Non-pigmented ciliary epithelial cell (primary cell): Measurements from ENCODE around the gene SGF29.
"Not testable (repeated sequence)": the region's sequence is repeated elsewhere in the genome, so short reads cannot be mapped to it uniquely, and the experiment has no call there.

Experiments
- DNase-seq: peaks from one replicate; pipeline ENCODE4 v3.0.0-alpha.2; 2010; ENCODE audit warnings: low read depth

SGF29 gene

GRCh38 chr16:28566233-28566925 is 12.7 kb downstream of the SGF29 start:
- DNase-seq: not testable (repeated sequence)

- no peak for DNase-seq
Observed at GRCh38 chr16:28567292-28567691, 13.6 kb downstream of the SGF29 start.

GRCh38 chr16:28569021-28569420 is 15.3 kb downstream of the SGF29 start:
- DNase-seq: no peak

GRCh38 chr16:28569968-28570752 is 16.4 kb downstream of the SGF29 start:
- DNase-seq: no peak

- DNase-seq: no peak
Observed at GRCh38 chr16:28572696-28573510, 19.2 kb downstream of the SGF29 start.

- no peak for DNase-seq
Observed at GRCh38 chr16:28573738-28574718, 20.3 kb downstream of the SGF29 start.

GRCh38 chr16:28574925-28575324 is 21.2 kb downstream of the SGF29 start:
- DNase-seq: no peak

GRCh38 chr16:28575446-28576109 is 21.9 kb downstream of the SGF29 start:
- DNase-seq: no peak

- no peak for DNase-seq
Observed at GRCh38 chr16:28580726-28581315, 27.1 kb downstream of the SGF29 start.

GRCh38 chr16:28585674-28586073 is 32.0 kb downstream of the SGF29 start:
- no peak for DNase-seq

GRCh38 chr16:28586466-28586865 is 32.7 kb downstream of the SGF29 start:
- no peak for DNase-seq

GRCh38 chr16:28587386-28587785 is 33.7 kb downstream of the SGF29 start:
- no peak for DNase-seq

- DNase-seq: no peak
Observed at GRCh38 chr16:28589069-28589468, 35.3 kb downstream of the SGF29 start.

- DNase-seq: no peak
Observed at GRCh38 chr16:28589930-28590329, 36.2 kb downstream of the SGF29 start.

GRCh38 chr16:28590384-28591340 is 36.9 kb downstream of the SGF29 start:
- no peak for DNase-seq

- no peak for DNase-seq
Observed at GRCh38 chr16:28591355-28591754, 37.6 kb downstream of the SGF29 start.

GRCh38 chr16:28592511-28592910 is 38.8 kb downstream of the SGF29 start:
- no peak for DNase-seq

- DNase-seq: no peak
Observed at GRCh38 chr16:28592979-28593553, 39.3 kb downstream of the SGF29 start.

GRCh38 chr16:28595451-28595850 is 41.7 kb downstream of the SGF29 start:
- not testable (repeated sequence) for DNase-seq
